ENCODE data around the gene VEZF1.

Gene VEZF1

DNA sequence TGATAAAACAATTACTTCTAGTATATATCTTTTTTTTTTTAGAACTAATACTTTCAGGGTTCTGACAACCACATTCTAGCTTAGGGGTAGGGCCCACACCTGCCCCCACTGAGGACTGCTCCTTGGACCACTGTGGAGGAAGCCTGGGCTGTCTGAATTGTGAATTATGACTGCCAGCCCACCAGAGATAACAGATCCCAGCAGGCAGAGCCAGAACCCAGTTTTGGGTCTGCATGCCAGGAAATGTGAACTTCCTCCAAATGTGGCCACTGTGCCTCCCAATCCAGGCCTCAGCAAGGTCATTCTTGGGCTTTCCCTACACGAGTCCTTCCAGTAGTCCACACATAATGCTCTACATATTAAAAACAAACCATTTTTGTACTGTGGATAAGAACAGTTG, 15.9 kb downstream of the VEZF1 start:
- H3K36me3 Mint-ChIP-seq (ENCODE audit: low read depth) = peaks cover 41% of the 10 kb centered on the region
- H3K4me3 Mint-ChIP-seq = no peak overlapping the region
- peaks cover 4% of the 10 kb centered on the region for H3K27me3 Mint-ChIP-seq (ENCODE audit: low read depth, poor library complexity)
- no peak for DNase-seq
- no peak overlapping the region for H3K27ac Mint-ChIP-seq
- TF ChIP-seq, protein P1, sequence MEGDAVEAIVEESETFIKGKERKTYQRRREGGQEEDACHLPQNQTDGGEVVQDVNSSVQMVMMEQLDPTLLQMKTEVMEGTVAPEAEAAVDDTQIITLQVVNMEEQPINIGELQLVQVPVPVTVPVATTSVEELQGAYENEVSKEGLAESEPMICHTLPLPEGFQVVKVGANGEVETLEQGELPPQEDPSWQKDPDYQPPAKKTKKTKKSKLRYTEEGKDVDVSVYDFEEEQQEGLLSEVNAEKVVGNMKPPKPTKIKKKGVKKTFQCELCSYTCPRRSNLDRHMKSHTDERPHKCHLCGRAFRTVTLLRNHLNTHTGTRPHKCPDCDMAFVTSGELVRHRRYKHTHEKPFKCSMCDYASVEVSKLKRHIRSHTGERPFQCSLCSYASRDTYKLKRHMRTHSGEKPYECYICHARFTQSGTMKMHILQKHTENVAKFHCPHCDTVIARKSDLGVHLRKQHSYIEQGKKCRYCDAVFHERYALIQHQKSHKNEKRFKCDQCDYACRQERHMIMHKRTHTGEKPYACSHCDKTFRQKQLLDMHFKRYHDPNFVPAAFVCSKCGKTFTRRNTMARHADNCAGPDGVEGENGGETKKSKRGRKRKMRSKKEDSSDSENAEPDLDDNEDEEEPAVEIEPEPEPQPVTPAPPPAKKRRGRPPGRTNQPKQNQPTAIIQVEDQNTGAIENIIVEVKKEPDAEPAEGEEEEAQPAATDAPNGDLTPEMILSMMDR (IDR thresholded peaks at IDR 0.05) = no peak
- no peaks in the 10 kb centered on the region for H3K9me3 Mint-ChIP-seq
- peaks cover 30% of the 10 kb centered on the region for H3K4me1 Mint-ChIP-seq

DNA sequence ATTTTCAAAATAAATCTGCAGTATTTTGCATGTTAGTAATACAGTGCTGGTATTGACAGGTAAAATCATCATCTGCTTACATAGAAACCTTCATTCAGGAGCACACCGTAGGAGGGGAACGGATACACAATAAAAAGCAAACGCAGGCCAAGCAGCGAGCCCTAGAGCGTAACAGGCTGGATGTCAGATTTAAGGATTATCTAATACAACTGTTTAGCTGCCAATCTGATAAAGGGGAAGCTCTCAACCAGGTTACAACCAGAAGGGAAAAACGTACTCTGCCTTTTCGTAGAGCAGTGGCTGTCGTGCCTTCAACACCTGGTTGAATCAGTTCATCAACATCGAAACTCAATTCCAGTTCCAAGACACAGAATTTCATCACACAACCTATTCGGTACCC, 16.5 kb downstream of the VEZF1 start:
- peaks cover 35% of the 10 kb centered on the region for H3K36me3 Mint-ChIP-seq (ENCODE audit: low read depth)
- H3K27me3 Mint-ChIP-seq (ENCODE audit: low read depth, poor library complexity) = peaks cover 4% of the 10 kb centered on the region
- peaks cover 30% of the 10 kb centered on the region for H3K4me1 Mint-ChIP-seq
- TF ChIP-seq, protein P1 (IDR thresholded peaks at IDR 0.05) = no peak
- H3K9me3 Mint-ChIP-seq = no peaks in the 10 kb centered on the region
- peak overlapping the region; percentile 15 for H3K27ac Mint-ChIP-seq
- DNase-seq = no peak
- H3K4me3 Mint-ChIP-seq = no peak overlapping the region

DNA sequence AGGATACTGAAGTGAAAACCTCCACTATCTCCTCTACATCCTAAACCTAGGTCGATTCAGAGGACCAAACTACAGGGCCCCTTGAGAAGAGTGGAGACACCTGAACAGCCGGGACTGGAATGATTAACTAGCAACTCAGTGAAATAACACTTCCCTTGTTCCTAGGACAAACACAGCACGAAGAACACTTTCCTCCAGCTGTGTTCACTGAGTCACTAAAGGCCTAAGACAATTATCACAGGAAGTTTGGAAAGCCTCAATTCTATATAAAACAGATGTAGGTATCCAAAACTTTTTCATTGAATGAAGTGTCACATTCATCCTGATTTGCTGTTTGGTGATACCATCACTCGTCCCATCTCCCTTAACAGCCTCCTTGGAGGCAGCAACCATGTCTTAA, 17.3 kb downstream of the VEZF1 start:
- H3K36me3 Mint-ChIP-seq (ENCODE audit: low read depth) = peaks cover 27% of the 10 kb centered on the region
- peaks cover 30% of the 10 kb centered on the region for H3K4me1 Mint-ChIP-seq

DNA sequence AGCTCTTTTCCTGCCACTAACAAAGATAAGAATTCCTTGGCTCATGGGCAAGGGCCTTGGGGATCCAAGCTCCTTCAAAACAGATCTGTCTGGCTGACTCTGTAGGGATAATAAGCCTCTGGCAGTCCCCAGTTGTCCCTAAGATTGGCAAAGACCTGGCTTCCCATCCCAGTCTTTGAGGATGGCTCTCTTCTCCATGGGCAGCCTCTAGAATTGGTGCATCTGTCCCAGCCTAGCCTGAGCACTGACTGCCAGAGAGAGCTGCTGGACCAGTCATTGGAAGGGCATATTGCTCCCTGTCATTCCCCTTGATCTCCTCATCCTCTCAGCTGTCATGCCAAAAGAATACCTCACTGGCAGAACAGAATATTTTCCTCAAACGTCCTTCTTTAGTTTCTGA, 19.6 kb downstream of the VEZF1 start:
- Mint-ChIP-seq H3K27ac (no peak overlapping the region), H3K9me3 (no peaks in the 10 kb centered on the region), H3K4me3 (no peak overlapping the region), H3K27me3 (ENCODE audit: low read depth, poor library complexity) (peaks cover 4% of the 10 kb centered on the region), H3K36me3 (ENCODE audit: low read depth) (peaks cover 10% of the 10 kb centered on the region), H3K4me1 (peaks cover 30% of the 10 kb centered on the region)
- DNase-seq = no peak
- TF ChIP-seq, protein P1 (IDR thresholded peaks at IDR 0.05) = no peak

More for the DNA sequence above, 17.3 kb downstream of the VEZF1 start:
- TF ChIP-seq, protein P1 (IDR thresholded peaks at IDR 0.05) = no peak
- Mint-ChIP-seq H3K27me3 (ENCODE audit: low read depth, poor library complexity) (peaks cover 4% of the 10 kb centered on the region), H3K9me3 (no peaks in the 10 kb centered on the region), H3K27ac (peak overlapping the region; percentile 53), H3K4me3 (no peak overlapping the region)
- no peak for DNase-seq

DNA sequence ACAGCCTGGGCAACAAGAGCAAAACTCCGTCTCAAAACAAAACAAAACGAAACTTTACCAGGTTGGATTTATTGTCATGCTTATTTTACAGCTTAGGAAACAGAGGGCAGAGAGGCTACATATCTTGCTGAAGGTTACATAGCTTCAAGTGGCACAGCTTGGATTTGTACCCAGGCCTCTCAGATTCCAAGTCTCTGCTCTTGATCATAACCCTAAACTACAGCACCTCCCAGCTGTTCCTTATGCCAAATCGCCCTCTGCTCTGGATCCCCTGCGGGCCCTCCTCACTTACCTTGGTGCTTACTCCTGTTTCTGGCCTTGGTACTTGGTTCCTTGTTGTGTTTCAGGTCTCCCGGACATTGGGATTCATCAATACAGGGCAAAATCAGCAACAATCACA, 21.2 kb downstream of the VEZF1 start:
- H3K4me1 Mint-ChIP-seq = peaks cover 31% of the 10 kb centered on the region
- H3K27ac Mint-ChIP-seq = no peak overlapping the region
- no peaks in the 10 kb centered on the region for H3K27me3 Mint-ChIP-seq (ENCODE audit: low read depth, poor library complexity)
- TF ChIP-seq, protein P1 (IDR thresholded peaks at IDR 0.05) = no peak
- H3K4me3 Mint-ChIP-seq = no peak overlapping the region
- H3K9me3 Mint-ChIP-seq = no peaks in the 10 kb centered on the region
- DNase-seq = no peak
- H3K36me3 Mint-ChIP-seq (ENCODE audit: low read depth) = peaks cover 5% of the 10 kb centered on the region

DNA sequence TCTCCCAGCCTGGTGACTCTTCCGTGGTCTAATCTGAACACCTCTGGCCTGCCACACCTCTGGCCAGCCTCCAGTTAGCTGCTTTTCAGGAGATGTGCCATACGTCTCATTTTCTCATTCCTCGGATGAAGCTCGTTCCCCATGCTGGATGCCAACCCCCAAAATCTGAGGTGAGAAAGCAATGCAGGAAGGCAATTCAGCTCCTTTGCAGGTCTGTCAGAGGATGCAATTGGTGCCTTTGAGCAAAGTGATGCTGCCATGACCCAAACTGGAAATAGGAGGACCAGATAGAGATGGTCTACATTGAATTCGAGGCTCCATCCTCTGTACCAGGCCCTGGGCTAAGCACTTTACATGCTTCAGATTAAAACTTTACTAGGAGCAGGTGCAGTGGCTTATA, 21.8 kb downstream of the VEZF1 start:
- Mint-ChIP-seq H3K4me1 (peaks cover 25% of the 10 kb centered on the region), H3K27ac (no peak overlapping the region), H3K27me3 (ENCODE audit: low read depth, poor library complexity) (no peaks in the 10 kb centered on the region), H3K4me3 (no peak overlapping the region), H3K9me3 (no peaks in the 10 kb centered on the region), H3K36me3 (ENCODE audit: low read depth) (peaks cover 5% of the 10 kb centered on the region)
- TF ChIP-seq, protein P1 (IDR thresholded peaks at IDR 0.05) = no peak
- no peak for DNase-seq
